HepG2 (cell line): ENCODE results near the gene VDAC1. TPM values are rescaled to one million over a fixed set of nuclear protein-coding genes. Genes with fewer than 3 reads are reported as not detected.

Experiments used
- ETS1 ChIP-seq: sonication (generic); formaldehyde crosslinking; IDR thresholded peaks from 2 replicates; pipeline ENCODE4 v1.4.0; 2020; ENCODE audit warnings: missing genetic modification reagents
- FLYWCH1 ChIP-seq: sonication (generic); formaldehyde crosslinking; IDR thresholded peaks from 2 replicates; pipeline ENCODE4 v1.8.1; 2023; ENCODE audit warnings: mild to moderate bottlenecking, missing genetic modification reagents
- FOSL2 ChIP-seq: sonication (generic); formaldehyde crosslinking; IDR thresholded peaks from 2 replicates; pipeline ENCODE4 v1.4.0; 2020; ENCODE audit warnings: missing genetic modification reagents
- GLI4 ChIP-seq: sonication (generic); formaldehyde crosslinking; IDR thresholded peaks from 2 replicates; pipeline ENCODE4 v1.5.1; 2020; ENCODE audit warnings: missing genetic modification reagents, mild to moderate bottlenecking, moderate library complexity, borderline replicate concordance
- HMGXB4 ChIP-seq, 2 experiments: sonication (generic) in 1 of 2; formaldehyde crosslinking in 1 of 2; IDR thresholded peaks; 2 replicates each; pipeline versions ENCODE4 v1.4.0 to v1.6.1; 2018 to 2020; ENCODE audit warnings: missing genetic modification reagents in 2 of 2, borderline replicate concordance in 1 of 2, low read depth in 1 of 2, mild to moderate bottlenecking in 1 of 2, missing biosample characterization in 1 of 2
- JUNB ChIP-seq: sonication (generic); formaldehyde crosslinking; IDR thresholded peaks from 2 replicates; pipeline ENCODE4 v1.8.0; 2022; ENCODE audit warnings: missing genetic modification reagents, mild to moderate bottlenecking, borderline replicate concordance
- KDM2A ChIP-seq: sonication (generic); formaldehyde crosslinking; IDR thresholded peaks from 2 replicates; pipeline ENCODE4 v1.4.0; 2020; ENCODE audit warnings: low read depth, missing genetic modification reagents, borderline replicate concordance
- MBD4 ChIP-seq: IDR thresholded peaks from 2 replicates; pipeline ENCODE4 v1.6.1; 2012; ENCODE audit warnings: low read length, inconsistent platforms, borderline replicate concordance
- MBNL3 ChIP-seq: fragments of 250-450 bp; sonication (Bioruptor Pico); conservative IDR thresholded peaks from 2 replicates; pipeline ENCODE4 v1.8.0; 2022; ENCODE audit warnings: mild to moderate bottlenecking, inconsistent platforms
- PLRG1 ChIP-seq: fragments of 450-650 bp; conservative IDR thresholded peaks from 2 replicates; pipeline ENCODE4 v1.6.1; 2016
- STAT6 ChIP-seq: sonication (generic); formaldehyde crosslinking; IDR thresholded peaks from 2 replicates; pipeline ENCODE4 v1.4.0; 2020; ENCODE audit warnings: missing genetic modification reagents, mild to moderate bottlenecking, borderline replicate concordance
- TOPORS ChIP-seq: sonication (generic); formaldehyde crosslinking; IDR thresholded peaks from 2 replicates; pipeline ENCODE4 v1.8.0; 2023; ENCODE audit warnings: mild to moderate bottlenecking, missing genetic modification reagents
- XBP1 ChIP-seq: sonication (generic); formaldehyde crosslinking; IDR thresholded peaks from 2 replicates; pipeline ENCODE4 v1.5.0; 2020; ENCODE audit warnings: missing genetic modification reagents
- YEATS4 ChIP-seq: sonication (generic); formaldehyde crosslinking; IDR thresholded peaks from 2 replicates; pipeline ENCODE4 v1.4.0; 2020; ENCODE audit warnings: missing genetic modification reagents, borderline replicate concordance
- ZNF451 ChIP-seq: sonication (generic); formaldehyde crosslinking; IDR thresholded peaks from 2 replicates; pipeline ENCODE4 v1.5.0; 2020; ENCODE audit warnings: mild to moderate bottlenecking, missing genetic modification reagents
- ZNF484 ChIP-seq: sonication (generic); formaldehyde crosslinking; IDR thresholded peaks from 2 replicates; pipeline ENCODE4 v1.5.1; 2020; ENCODE audit warnings: mild to moderate bottlenecking, low read depth, missing genetic modification reagents, borderline replicate concordance
- ZNF564 ChIP-seq: sonication (generic); formaldehyde crosslinking; IDR thresholded peaks from 2 replicates; pipeline ENCODE4 v1.8.1; 2023; ENCODE audit warnings: mild to moderate bottlenecking, missing genetic modification reagents
- ZNF629 ChIP-seq: sonication (generic); formaldehyde crosslinking; conservative IDR thresholded peaks from 2 replicates; pipeline ENCODE4 v1.5.0; 2020; ENCODE audit warnings: missing genetic modification reagents
- ZNF713 ChIP-seq: sonication (generic); formaldehyde crosslinking; IDR thresholded peaks from 2 replicates; pipeline ENCODE4 v1.4.0; 2020; ENCODE audit warnings: mild to moderate bottlenecking, missing genetic modification reagents
- ZNF737 ChIP-seq: sonication (generic); formaldehyde crosslinking; IDR thresholded peaks from 2 replicates; pipeline ENCODE4 v1.5.0; 2020; ENCODE audit warnings: missing genetic modification reagents, mild to moderate bottlenecking, borderline replicate concordance
- ZNF878 ChIP-seq: sonication (generic); formaldehyde crosslinking; IDR thresholded peaks from 2 replicates; pipeline ENCODE4 v1.8.1; 2023; ENCODE audit warnings: mild to moderate bottlenecking, missing genetic modification reagents, moderate library complexity
- polyA plus RNA-seq, 8 experiments: library from polyadenylated mRNA; depleted of rRNA in 3 of 8; stranded (reverse) in 7 of 8; unstranded in 1 of 8; fragments of >200 nt; fragmentation: Illumina TruSeq in 4 of 8; extraction: Trizol in 4 of 8; gene quantifications; 2 replicates each; pipeline versions ENCODE4 v1.2.1 to v1.2.3, GENCODE V29; 2011 to 2016; ENCODE audit warnings: low read depth in 4 of 8, missing spikeins in 1 of 8, mixed read lengths in 1 of 8; ENCODE audit not compliant: insufficient read depth in 1 of 8
- total RNA-seq, 5 experiments: library from RNA; depleted of rRNA; stranded (reverse); fragments of >200 nt; fragmentation: Illumina TruSeq; extraction: Trizol; gene quantifications; 2 replicates each; pipeline ENCODE4 v1.2.3, GENCODE V29; 2016; ENCODE audit warnings: low read depth in 1 of 5
- TF ChIP-seq, protein P1 (sequence below): sonication (generic); formaldehyde crosslinking; IDR thresholded peaks from 2 replicates; pipeline ENCODE4 v1.4.0; 2020; ENCODE audit warnings: missing genetic modification reagents

The VDAC1 gene
- total and polyA plus RNA-seq, 2 of the 13 experiments (the other 11 are each of a cell fraction or from before 2014, with no cell fraction given): 112 to 380 TPM

GRCh38 chr5:134005417-134006061, 764 bp upstream of the VDAC1 start (continued):
- no peak for TF ChIP-seq JUNB
- no peak for TF ChIP-seq ZNF564 (CRISPR knock-in tag)
- TF ChIP-seq ZNF878 (CRISPR knock-in tag): 0 out of 2 replicates have a peak, but pooled peaks have one; percentile 48
- TF ChIP-seq HMGXB4 (CRISPR knock-in tag; IDR thresholded peaks at IDR 0.05; ENCODE audit: borderline replicate concordance in 1 of 2, low read depth in 1 of 2): no peak
- TF ChIP-seq, protein P1, sequence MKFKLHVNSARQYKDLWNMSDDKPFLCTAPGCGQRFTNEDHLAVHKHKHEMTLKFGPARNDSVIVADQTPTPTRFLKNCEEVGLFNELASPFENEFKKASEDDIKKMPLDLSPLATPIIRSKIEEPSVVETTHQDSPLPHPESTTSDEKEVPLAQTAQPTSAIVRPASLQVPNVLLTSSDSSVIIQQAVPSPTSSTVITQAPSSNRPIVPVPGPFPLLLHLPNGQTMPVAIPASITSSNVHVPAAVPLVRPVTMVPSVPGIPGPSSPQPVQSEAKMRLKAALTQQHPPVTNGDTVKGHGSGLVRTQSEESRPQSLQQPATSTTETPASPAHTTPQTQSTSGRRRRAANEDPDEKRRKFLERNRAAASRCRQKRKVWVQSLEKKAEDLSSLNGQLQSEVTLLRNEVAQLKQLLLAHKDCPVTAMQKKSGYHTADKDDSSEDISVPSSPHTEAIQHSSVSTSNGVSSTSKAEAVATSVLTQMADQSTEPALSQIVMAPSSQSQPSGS: no peak
- no peak for TF ChIP-seq ZNF451 (CRISPR knock-in tag)
- no peak for TF ChIP-seq TOPORS (CRISPR knock-in tag)
- TF ChIP-seq KDM2A: no peak
- TF ChIP-seq ZNF737 (CRISPR knock-in tag): 0 out of 2 replicates have a peak, but pooled peaks have one; percentile 71
- no peak for TF ChIP-seq FOSL2
- 0 out of 2 replicates have a peak, but pooled peaks have one; percentile 8 for TF ChIP-seq ZNF629 (CRISPR knock-in tag)
- no peak for TF ChIP-seq FLYWCH1 (CRISPR knock-in tag)
- no peak for TF ChIP-seq MBNL3
- TF ChIP-seq MBD4: no peak
- no peak for TF ChIP-seq ZNF484 (CRISPR knock-in tag)
- TF ChIP-seq STAT6: no peak
- no peak for TF ChIP-seq PLRG1
- TF ChIP-seq ZNF713 (CRISPR knock-in tag): no peak
- no peak for TF ChIP-seq XBP1 (CRISPR knock-in tag)
- TF ChIP-seq GLI4 (CRISPR knock-in tag): no peak
- TF ChIP-seq ETS1: no peak
- no peak for TF ChIP-seq YEATS4 (CRISPR knock-in tag)
